ENCODE measurements around the gene STK40.

GRCh38 chr1:36389261-36389660 is 3.5 kb upstream of the STK40 start:
- no peak for TF ChIP-seq MAX (IDR thresholded peaks at IDR 0.05)
- no peak for TF ChIP-seq USF1 (IDR thresholded peaks at IDR 0.05)
- no peak for TF ChIP-seq REST (IDR thresholded peaks at IDR 0.05; ENCODE audit: low read depth)
- no peak for TF ChIP-seq EP300 (IDR thresholded peaks at IDR 0.05; ENCODE audit: borderline replicate concordance)
- TF ChIP-seq TAF1 (IDR thresholded peaks at IDR 0.05; ENCODE audit: low read depth) = no peak
- TF ChIP-seq TEAD4 (IDR thresholded peaks at IDR 0.05) = no peak
- no peak for TF ChIP-seq CEBPB (IDR thresholded peaks at IDR 0.05)
- no peak for TF ChIP-seq EGR1 (IDR thresholded peaks at IDR 0.05)
- no peak for TF ChIP-seq YY1 (IDR thresholded peaks at IDR 0.05; ENCODE audit: low read depth)
- no peak for TF ChIP-seq FOXM1 (IDR thresholded peaks at IDR 0.05; ENCODE audit: borderline replicate concordance, low read depth)
